ENCODE data around the gene SMAP1. TPM values are rescaled to one million over a fixed set of nuclear protein-coding genes. Genes with fewer than 3 reads are reported as not detected.

Gene SMAP1
- total and polyA plus RNA-seq, 9 of the 15 experiments (the other 6 are each of a cell fraction or from before 2014, with no cell fraction given) = 11.4 to 26.4 (median 15.5) TPM

- no peak for TF ChIP-seq ELK1 (CRISPR knock-in tag; IDR thresholded peaks at IDR 0.05)
Observed at GRCh38 chr6:70821751-70822150, 154.1 kb downstream of the SMAP1 start (continued).

- no peak overlapping the region for H3K9ac ChIP-seq (ENCODE audit: insufficient read depth in 1 of 2, low read depth in 2 of 2, low read length in 2 of 2)
- ATAC-seq = no peak
- no peaks in the 10 kb centered on the region for H3K27me3 ChIP-seq (ENCODE audit: control insufficient read depth in 2 of 2, insufficient read depth in 2 of 2, low read length in 2 of 2)
- H3K79me2 ChIP-seq (ENCODE audit: control insufficient read depth, insufficient read depth, low read length) = no peaks in the 10 kb centered on the region
- no peak overlapping the region for H2AFZ ChIP-seq (ENCODE audit: low read depth, low read length)
- BruUV-seq (replicated peaks) = no TSS peak
- WGBS (ENCODE audit: insufficient coverage, low coverage, missing lambda C conversion rate) = 13% methylated on average over 1 of the region's 1 CpG
- intact Hi-C loops (cut with micrococcal nuclease) (no loop called here), in situ Hi-C loops (cut with MboI) (no loop called here)
- H3K4me3 ChIP-seq = no peak overlapping the region
- no peak for TF ChIP-seq MLX (CRISPR knock-in tag; conservative IDR thresholded peaks at IDR 0.05)
- no peak for TF ChIP-seq ZNF444 (CRISPR knock-in tag; IDR thresholded peaks at IDR 0.05)
- no peak for TF ChIP-seq SAP30 (IDR thresholded peaks at IDR 0.05; ENCODE audit: borderline replicate concordance, insufficient read depth, low read depth, low read length, poor library complexity, severe bottlenecking)
- no peak for TF ChIP-seq NUFIP1 (IDR thresholded peaks at IDR 0.05; ENCODE audit: partially characterized antibody)
- TF ChIP-seq SLC30A9 (CRISPR knock-in tag; IDR thresholded peaks at IDR 0.05) = no peak
- no peak for TF ChIP-seq ZNF589 (CRISPR knock-in tag; IDR thresholded peaks at IDR 0.05; ENCODE audit: low read depth)
- no peak for TF ChIP-seq E2F1 (CRISPR knock-in tag; IDR thresholded peaks at IDR 0.05)
- no peak for TF ChIP-seq ZBTB2 (IDR thresholded peaks at IDR 0.05)
- no peak for TF ChIP-seq ZBTB7A (IDR thresholded peaks at IDR 0.05; ENCODE audit: borderline replicate concordance, control insufficient read depth, low read depth, low read length)
- no peaks in the 10 kb centered on the region for H3K36me3 ChIP-seq (ENCODE audit: control insufficient read depth, insufficient read depth, low read length)
- H3K27ac ChIP-seq (ENCODE audit: extremely low read depth, low read depth, low read length) = no peak overlapping the region
- ChIA-PET CTCF (ENCODE audit: low intra/inter-chr PET ratio) (no interaction called here), POLR2A (no interaction called here)
- no peaks in the 10 kb centered on the region for H3K9me3 ChIP-seq (replicated peaks; ENCODE audit: control insufficient read depth, insufficient read depth, low read depth, low read length)
- H3K4me2 ChIP-seq (ENCODE audit: insufficient read depth, low read length) = no peak overlapping the region
- no peaks in the 10 kb centered on the region for H3K9me1 ChIP-seq (ENCODE audit: control insufficient read depth, insufficient read depth, low read length)
- FAIRE-seq = no peak
- DNase-seq (ENCODE audit: extremely low read depth in 1 of 4, low spot score in 3 of 4) = no peak
- H4K20me1 ChIP-seq (replicated peaks; ENCODE audit: control insufficient read depth, insufficient read depth, low read length) = no peaks in the 10 kb centered on the region
- no peaks in the 10 kb centered on the region for H3K4me1 ChIP-seq (replicated peaks in 1 of 2; ENCODE audit: control insufficient read depth in 2 of 2, insufficient read depth in 2 of 2, low read length in 2 of 2)
Observed at GRCh38 chr6:70823651-70824050, 156.0 kb downstream of the SMAP1 start.

Data from K562 (cell line).